ENCODE results near the gene SEC14L6.
"Not testable (repeated sequence)": the region's sequence is repeated elsewhere in the genome, so short reads cannot be mapped to it uniquely, and the experiment has no call there.

The SEC14L6 gene

GRCh38 chr22:30547188-30547587 is 647 bp upstream of the SEC14L6 start:
- Histone ChIP-seq H3K27ac (no peak overlapping the region), H3K4me3 (no peak overlapping the region)
- TF ChIP-seq CTCF (IDR thresholded peaks at IDR 0.05): no peak
- no peak for DNase-seq (ENCODE audit: low spot score)

- peak overlapping the region; percentile 68 for H3K4me3 ChIP-seq
- H3K27ac ChIP-seq: no peak overlapping the region
Observed at GRCh38 chr22:30542811-30543188, 3.7 kb downstream of the SEC14L6 start.

GRCh38 chr22:30541961-30542810 is 4.4 kb downstream of the SEC14L6 start:
- DNase-seq (ENCODE audit: low spot score): no peak
- no peak for TF ChIP-seq CTCF (IDR thresholded peaks at IDR 0.05)
- Histone ChIP-seq H3K27ac (no peak overlapping the region), H3K4me3 (peak overlapping the region; percentile 68)

More at GRCh38 chr22:30542811-30543188, 3.7 kb downstream of the SEC14L6 start:
- no peak for TF ChIP-seq CTCF (IDR thresholded peaks at IDR 0.05)
- DNase-seq (ENCODE audit: low spot score): no peak

GRCh38 chr22:30541511-30541910 is 5.0 kb downstream of the SEC14L6 start:
- peak overlapping the region; percentile 68 for H3K4me3 ChIP-seq
- DNase-seq (ENCODE audit: low spot score); H3K27ac ChIP-seq: not testable (repeated sequence)

GRCh38 chr22:30539368-30539767 is 7.2 kb downstream of the SEC14L6 start:
- TF ChIP-seq CTCF (IDR thresholded peaks at IDR 0.05): no peak
- DNase-seq (ENCODE audit: low spot score): no peak
- H3K27ac ChIP-seq: no peak overlapping the region
- no peak overlapping the region for H3K4me3 ChIP-seq

GRCh38 chr22:30538280-30538679 is 8.3 kb downstream of the SEC14L6 start:
- no peak for TF ChIP-seq CTCF (IDR thresholded peaks at IDR 0.05)
- H3K4me3 ChIP-seq: no peak overlapping the region

GRCh38 chr22:30537083-30537731 is 9.3 kb downstream of the SEC14L6 start:
- no peak for DNase-seq (ENCODE audit: low spot score)
- Histone ChIP-seq H3K27ac (no peak overlapping the region), H3K4me3 (no peak overlapping the region)
- TF ChIP-seq CTCF (IDR thresholded peaks at IDR 0.05): no peak

More at GRCh38 chr22:30538280-30538679, 8.3 kb downstream of the SEC14L6 start:
- H3K27ac ChIP-seq: no peak overlapping the region
- DNase-seq (ENCODE audit: low spot score): no peak

All from coronary artery (tissue), 2 donors.